Hepatocyte (in vitro differentiated cells): ENCODE measurements around the gene GUK1. TPM values are rescaled to one million over a fixed set of nuclear protein-coding genes. Genes with fewer than 3 reads are reported as not detected.

Experiments
- DNase-seq: peaks from one replicate; pipeline ENCODE4 v3.0.0-alpha.2; 2016; ENCODE audit warnings: low spot score
- H2AFZ ChIP-seq: fragments of 200-600 bp; sonication (generic); 2 replicates; pipeline ENCODE4 v1.6.0; 2016; ENCODE audit warnings: antibody characterized with exemption, mild to moderate bottlenecking
- H3K27ac ChIP-seq: fragments of 200-600 bp; sonication (generic); 2 replicates; pipeline ENCODE4 v1.5.1; 2016; ENCODE audit warnings: mild to moderate bottlenecking
- H3K27me3 ChIP-seq: fragments of 200-600 bp; sonication (generic); 2 replicates; pipeline ENCODE4 v1.6.1; 2016
- H3K36me3 ChIP-seq: fragments of 200-600 bp; sonication (generic); replicated peaks from 2 replicates; pipeline ENCODE4 v1.5.1; 2016; ENCODE audit warnings: low read depth; ENCODE audit not compliant: insufficient read depth
- H3K4me1 ChIP-seq: fragments of 200-600 bp; sonication (generic); 2 replicates; pipeline ENCODE4 v1.5.1; 2016; ENCODE audit warnings: mild to moderate bottlenecking, moderate library complexity; ENCODE audit not compliant: insufficient read depth
- H3K4me2 ChIP-seq: fragments of 200-600 bp; sonication (generic); 2 replicates; pipeline ENCODE4 v1.6.0; 2016
- H3K4me3 ChIP-seq: fragments of 200-600 bp; sonication (generic); 2 replicates; pipeline ENCODE4 v1.5.1; 2016; ENCODE audit warnings: mild to moderate bottlenecking
- H3K79me2 ChIP-seq: fragments of 200-600 bp; sonication (generic); 2 replicates; pipeline ENCODE4 v1.6.0; 2017; ENCODE audit warnings: mild to moderate bottlenecking
- H3K9me2 ChIP-seq: fragments of 200-600 bp; sonication (generic); replicated peaks from 2 replicates; pipeline ENCODE4 v1.6.0; 2017; ENCODE audit warnings: mild to moderate bottlenecking; ENCODE audit not compliant: insufficient read depth
- H3K9me3 ChIP-seq: fragments of 200-600 bp; sonication (generic); 2 replicates; pipeline ENCODE4 v1.5.1; 2016; ENCODE audit warnings: low read depth, mild to moderate bottlenecking
- H4K20me1 ChIP-seq: fragments of 200-600 bp; sonication (generic); 2 replicates; pipeline ENCODE4 v1.6.0; 2016; ENCODE audit warnings: mild to moderate bottlenecking; ENCODE audit not compliant: insufficient read depth, poor library complexity, severe bottlenecking
- EZH2 ChIP-seq: fragments of 200-600 bp; sonication (generic); IDR thresholded peaks from 2 replicates; pipeline ENCODE4 v1.6.1; 2016; ENCODE audit warnings: antibody characterized with exemption, mild to moderate bottlenecking, borderline replicate concordance
- EZH2phosphoT487 ChIP-seq: fragments of 200-600 bp; sonication (generic); IDR thresholded peaks from one replicate; pipeline ENCODE4 v1.6.1; 2018; ENCODE audit warnings: antibody characterized with exemption, mild to moderate bottlenecking, low read depth, moderate library complexity; ENCODE audit not compliant: unreplicated experiment, severe bottlenecking
- WGBS: methylation state at CpG from one replicate; pipeline ENCODE4 v1.1.6; 2016; ENCODE audit warnings: low lambda C conversion rate; ENCODE audit errors: missing lambda C conversion rate; 5-methylcytosine and 5-hydroxymethylcytosine counted together
- polyA plus RNA-seq: library from polyadenylated mRNA; unstranded; fragments of >200 nt; fragmentation: Nextera tagmentation; extraction: Ambion mirVana; gene quantifications from 2 replicates; pipeline ENCODE4 v1.2.1, GENCODE V29; 2016
- total RNA-seq: library from RNA; depleted of rRNA; stranded (reverse); fragments of >200 nt; gene quantifications from 2 replicates; pipeline ENCODE4 v1.2.3, GENCODE V29; 2014
- TF ChIP-seq, protein P1 (sequence below): fragments of 200-600 bp; sonication (generic); IDR thresholded peaks from 2 replicates; pipeline ENCODE4 v1.5.1; 2016; ENCODE audit warnings: antibody characterized with exemption, mild to moderate bottlenecking; ENCODE audit not compliant: poor library complexity

The GUK1 gene
- total and polyA plus RNA-seq, 2 experiments from 2014 or later: 158 to 368 TPM

DNA sequence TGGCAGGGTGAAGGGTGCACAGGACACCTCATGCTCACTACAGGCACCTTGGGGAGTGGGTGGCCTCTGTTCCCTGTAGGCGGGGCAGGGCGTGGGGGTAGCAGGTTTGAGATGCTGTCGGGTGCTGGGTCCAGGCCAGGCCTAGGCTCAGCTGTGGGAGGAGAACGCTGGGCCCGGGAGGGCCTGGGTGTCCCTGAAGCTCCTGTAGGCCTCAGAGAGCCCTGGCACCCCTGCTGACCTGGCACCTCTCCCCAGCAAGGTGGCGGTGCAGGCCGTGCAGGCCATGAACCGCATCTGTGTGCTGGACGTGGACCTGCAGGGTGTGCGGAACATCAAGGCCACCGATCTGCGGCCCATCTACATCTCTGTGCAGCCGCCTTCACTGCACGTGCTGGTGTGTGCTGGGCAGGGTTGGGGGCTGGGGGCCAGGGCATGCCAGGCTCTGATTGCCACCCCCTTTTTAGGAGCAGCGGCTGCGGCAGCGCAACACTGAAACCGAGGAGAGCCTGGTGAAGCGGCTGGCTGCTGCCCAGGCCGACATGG is 7.1 kb downstream of the GUK1 start:
- Histone ChIP-seq H3K27ac (no peak overlapping the region), H3K36me3 (no peaks in the 10 kb centered on the region), H3K4me2 (no peak overlapping the region), H3K9me2 (no peaks in the 10 kb centered on the region), H3K4me1 (peaks cover 35% of the 10 kb centered on the region), H3K9me3 (no peaks in the 10 kb centered on the region), H2AFZ (no peak overlapping the region), H4K20me1 (peaks cover 46% of the 10 kb centered on the region), H3K79me2 (peaks cover 46% of the 10 kb centered on the region), H3K27me3 (no peaks in the 10 kb centered on the region), H3K4me3 (no peak overlapping the region)
- no peak for TF ChIP-seq EZH2phosphoT487
- TF ChIP-seq, protein P1, sequence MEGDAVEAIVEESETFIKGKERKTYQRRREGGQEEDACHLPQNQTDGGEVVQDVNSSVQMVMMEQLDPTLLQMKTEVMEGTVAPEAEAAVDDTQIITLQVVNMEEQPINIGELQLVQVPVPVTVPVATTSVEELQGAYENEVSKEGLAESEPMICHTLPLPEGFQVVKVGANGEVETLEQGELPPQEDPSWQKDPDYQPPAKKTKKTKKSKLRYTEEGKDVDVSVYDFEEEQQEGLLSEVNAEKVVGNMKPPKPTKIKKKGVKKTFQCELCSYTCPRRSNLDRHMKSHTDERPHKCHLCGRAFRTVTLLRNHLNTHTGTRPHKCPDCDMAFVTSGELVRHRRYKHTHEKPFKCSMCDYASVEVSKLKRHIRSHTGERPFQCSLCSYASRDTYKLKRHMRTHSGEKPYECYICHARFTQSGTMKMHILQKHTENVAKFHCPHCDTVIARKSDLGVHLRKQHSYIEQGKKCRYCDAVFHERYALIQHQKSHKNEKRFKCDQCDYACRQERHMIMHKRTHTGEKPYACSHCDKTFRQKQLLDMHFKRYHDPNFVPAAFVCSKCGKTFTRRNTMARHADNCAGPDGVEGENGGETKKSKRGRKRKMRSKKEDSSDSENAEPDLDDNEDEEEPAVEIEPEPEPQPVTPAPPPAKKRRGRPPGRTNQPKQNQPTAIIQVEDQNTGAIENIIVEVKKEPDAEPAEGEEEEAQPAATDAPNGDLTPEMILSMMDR: no peak
- no peak for TF ChIP-seq EZH2
- WGBS: 97% methylated on average over 13 of the region's 20 CpGs
- DNase-seq: no peak

DNA sequence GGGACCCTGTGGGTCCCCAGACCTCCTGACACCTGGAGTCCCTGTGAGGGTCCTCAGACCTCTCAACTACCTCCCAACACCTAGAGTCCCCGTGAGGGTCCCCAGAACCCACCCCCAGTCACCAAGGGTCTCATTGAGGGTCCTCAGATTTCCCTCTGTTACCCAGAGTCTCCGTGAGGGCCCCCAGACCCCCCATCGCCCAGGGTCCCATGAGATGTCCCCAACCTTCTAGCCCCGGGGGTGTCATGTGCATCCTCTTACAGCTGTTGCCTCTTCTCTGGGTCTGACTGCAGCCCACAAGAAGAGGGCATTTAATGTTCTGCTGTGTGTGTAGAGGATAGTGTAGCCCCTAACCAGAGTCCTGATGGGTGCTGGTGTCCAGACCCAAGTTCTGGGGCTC is 7.7 kb downstream of the GUK1 start:
- Histone ChIP-seq H3K27me3 (no peaks in the 10 kb centered on the region), H3K4me2 (no peak overlapping the region), H3K9me3 (no peaks in the 10 kb centered on the region), H4K20me1 (peaks cover 40% of the 10 kb centered on the region), H2AFZ (no peak overlapping the region), H3K4me1 (peaks cover 35% of the 10 kb centered on the region), H3K79me2 (peaks cover 41% of the 10 kb centered on the region), H3K9me2 (no peaks in the 10 kb centered on the region), H3K36me3 (no peaks in the 10 kb centered on the region), H3K4me3 (no peak overlapping the region), H3K27ac (no peak overlapping the region)
- no peak for DNase-seq
- 100% methylated on average over 2 of the region's 4 CpGs for WGBS
- TF ChIP-seq EZH2 (no peak), EZH2phosphoT487 (no peak)
- TF ChIP-seq, protein P1: no peak

DNA sequence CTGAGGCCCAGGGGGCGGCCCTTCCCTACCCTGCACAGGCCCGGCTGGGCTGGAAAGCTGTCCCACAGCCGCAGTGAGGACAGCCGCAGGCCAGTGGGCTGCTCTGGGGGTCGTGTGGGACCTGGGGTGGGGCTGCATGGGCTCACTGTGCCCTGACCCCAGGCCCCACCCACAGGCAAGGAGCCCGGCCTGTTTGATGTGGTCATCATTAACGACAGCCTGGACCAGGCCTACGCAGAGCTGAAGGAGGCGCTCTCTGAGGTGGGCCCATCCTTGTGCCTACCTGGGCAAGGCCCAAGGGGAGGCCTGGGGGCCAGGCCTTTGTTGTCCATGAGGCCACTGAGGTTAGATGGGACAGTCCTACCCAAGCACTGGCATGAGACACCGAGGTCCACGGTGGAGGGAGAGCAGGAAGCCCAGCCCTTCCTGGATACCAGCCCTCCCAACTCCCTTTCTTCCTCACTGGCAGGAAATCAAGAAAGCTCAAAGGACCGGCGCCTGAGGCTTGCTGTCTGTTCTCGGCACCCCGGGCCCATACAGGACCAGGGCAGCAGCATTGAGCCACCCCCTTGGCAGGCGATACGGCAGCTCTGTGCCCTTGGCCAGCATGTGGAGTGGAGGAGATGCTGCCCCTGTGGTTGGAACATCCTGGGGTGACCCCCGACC is 8.2 kb downstream of the GUK1 start:
- peaks cover 35% of the 10 kb centered on the region for H4K20me1 ChIP-seq
- no peak overlapping the region for H3K4me2 ChIP-seq
- no peak overlapping the region for H3K4me3 ChIP-seq
- no peak overlapping the region for H3K27ac ChIP-seq
- 90% methylated on average over 17 of the region's 18 CpGs for WGBS
- H3K9me2 ChIP-seq: no peaks in the 10 kb centered on the region
- TF ChIP-seq, protein P1: no peak
- TF ChIP-seq EZH2: no peak
- no peak for TF ChIP-seq EZH2phosphoT487
- H3K4me1 ChIP-seq: peaks cover 35% of the 10 kb centered on the region
- H3K36me3 ChIP-seq: no peaks in the 10 kb centered on the region
- no peaks in the 10 kb centered on the region for H3K9me3 ChIP-seq
- no peaks in the 10 kb centered on the region for H3K27me3 ChIP-seq
- H3K79me2 ChIP-seq: peaks cover 35% of the 10 kb centered on the region
- peak; percentile 7 for DNase-seq
- H2AFZ ChIP-seq: no peak overlapping the region
